NCI-H1105 (cell line): ENCODE results near the gene ZC3H15.
"Not testable (repeated sequence)": the region's sequence is repeated elsewhere in the genome, so short reads cannot be mapped to it uniquely, and the experiment has no call there.

Experiments
- DNase-seq: peaks from one replicate; lab custom pipeline; 2025; lab: John Stamatoyannopoulos, UW

ZC3H15 gene

GRCh38 chr2:186485871-186486650, at the start of gene ZC3H15:
Gene ZC3H15, plus strand, starts transcription at chr2:186486260. Its CDS starts 123 bp downstream, at chr2:186486383.
- DNase-seq, result peak; percentile 93

- DNase-seq, result no peak
Observed at GRCh38 chr2:186437719-186438118, 48.3 kb upstream of the ZC3H15 start.

- not testable (repeated sequence) for DNase-seq
Observed at GRCh38 chr2:186439673-186440095, 46.4 kb upstream of the ZC3H15 start.

GRCh38 chr2:186440506-186440905, 45.6 kb upstream of the ZC3H15 start:
- DNase-seq, result no peak

GRCh38 chr2:186442885-186443284, 43.2 kb upstream of the ZC3H15 start:
- DNase-seq, result no peak

- no peak for DNase-seq
Observed at GRCh38 chr2:186443851-186444250, 42.2 kb upstream of the ZC3H15 start.

- no peak for DNase-seq
Observed at GRCh38 chr2:186445506-186445905, 40.6 kb upstream of the ZC3H15 start.

GRCh38 chr2:186455613-186456012, 30.4 kb upstream of the ZC3H15 start:
- DNase-seq, result no peak

GRCh38 chr2:186456941-186457340, 29.1 kb upstream of the ZC3H15 start:
- no peak for DNase-seq

- DNase-seq, result no peak
Observed at GRCh38 chr2:186457908-186458307, 28.2 kb upstream of the ZC3H15 start.

- no peak for DNase-seq
Observed at GRCh38 chr2:186459009-186459408, 27.1 kb upstream of the ZC3H15 start.

- DNase-seq, result no peak
Observed at GRCh38 chr2:186460465-186460864, 25.6 kb upstream of the ZC3H15 start.

GRCh38 chr2:186466743-186467142, 19.3 kb upstream of the ZC3H15 start:
- DNase-seq, result no peak

GRCh38 chr2:186467421-186467820, 18.6 kb upstream of the ZC3H15 start:
- DNase-seq, result no peak

- not testable (repeated sequence) for DNase-seq
Observed at GRCh38 chr2:186472722-186473493, 13.2 kb upstream of the ZC3H15 start.

- not testable (repeated sequence) for DNase-seq
Observed at GRCh38 chr2:186474239-186474638, 11.8 kb upstream of the ZC3H15 start.

GRCh38 chr2:186477790-186478189, 8.3 kb upstream of the ZC3H15 start:
- no peak for DNase-seq

GRCh38 chr2:186480991-186481390, 5.1 kb upstream of the ZC3H15 start:
- no peak for DNase-seq

GRCh38 chr2:186484062-186484735, 1.9 kb upstream of the ZC3H15 start:
- DNase-seq, result no peak

GRCh38 chr2:186485576-186485870, 537 bp upstream of the ZC3H15 start:
- DNase-seq, result no peak

- DNase-seq, result no peak
Observed at GRCh38 chr2:186486651-186487647, 889 bp downstream of the ZC3H15 start.
